Testis (tissue), 3 donors: ENCODE measurements around the gene WEE1. TPM values are rescaled to one million over a fixed set of nuclear protein-coding genes. Genes with fewer than 3 reads are reported as not detected.

Experiments
- DNase-seq: peaks from one replicate; pipeline ENCODE4 v3.0.0-alpha.2; 2019
- H3K27ac ChIP-seq, 2 donors: fragments of 200-600 bp; sonication (generic); one replicate each; pipeline ENCODE4 v1.5.1; 2019
- H3K27me3 ChIP-seq: fragments of 200-600 bp; sonication (generic); one replicate; pipeline ENCODE4 v1.5.1; 2019
- H3K36me3 ChIP-seq: fragments of 200-600 bp; sonication (generic); one replicate; pipeline ENCODE4 v1.5.1; 2017; ENCODE audit warnings: low read depth; ENCODE audit errors: missing control alignments
- H3K4me1 ChIP-seq: fragments of 200-600 bp; sonication (generic); one replicate; pipeline ENCODE4 v1.5.1; 2019
- H3K4me3 ChIP-seq, 2 donors: fragments of 200-600 bp; sonication (generic); one replicate each; pipeline ENCODE4 v1.5.1; 2017 to 2019
- H3K9me3 ChIP-seq: fragments of 200-600 bp; sonication (generic); one replicate; pipeline ENCODE4 v1.5.1; 2017
- POLR2A ChIP-seq: fragments of 450-650 bp; IDR thresholded peaks from one replicate; pipeline ENCODE4 v1.6.1; 2017; ENCODE audit warnings: antibody characterized with exemption, mild to moderate bottlenecking, moderate library complexity
- WGBS, 2 donors: methylation state at CpG; one replicate each; pipeline ENCODE4 v1.1.5; 2018; 5-methylcytosine and 5-hydroxymethylcytosine counted together
- intact Hi-C: fragments of 100-400 bp; cut with DNase I; formaldehyde crosslinking; loops from one replicate; pipeline ENCODE4 v1.15.1; 2023; ENCODE audit warnings: low total_unique reads
- polyA plus RNA-seq: library from polyadenylated mRNA; stranded (reverse); fragments of 350-450 nt; fragmentation: Illumina TruSeq; extraction: RNeasy Lipid Tissue Mini Kit (QIAGEN cat#74804); gene quantifications from one replicate; pipeline ENCODE4 v1.2.3, GENCODE V29; 2014; ENCODE audit warnings: low read depth, low replicate concordance; ENCODE audit not compliant: insufficient read depth
- total RNA-seq, 2 donors: library from RNA; depleted of rRNA; stranded (reverse); fragments of >200 nt; gene quantifications; one replicate each; pipeline ENCODE4 v1.2.3, GENCODE V29; 2016
- TF ChIP-seq, protein P1 (sequence below), 3 experiments: fragments of 450-650 bp in 2 of 3; fragments of 200-600 bp in 1 of 3; sonication (generic) in 1 of 3; IDR thresholded peaks; one replicate each; pipeline ENCODE4 v1.5.1; 2016 to 2019; ENCODE audit warnings: antibody characterized with exemption in 3 of 3, mild to moderate bottlenecking in 2 of 3, moderate library complexity in 1 of 3

WEE1 gene
- total and polyA plus RNA-seq, 3 donors from 2014 or later, result 34.3 to 100 (median 59.8) TPM

DNA sequence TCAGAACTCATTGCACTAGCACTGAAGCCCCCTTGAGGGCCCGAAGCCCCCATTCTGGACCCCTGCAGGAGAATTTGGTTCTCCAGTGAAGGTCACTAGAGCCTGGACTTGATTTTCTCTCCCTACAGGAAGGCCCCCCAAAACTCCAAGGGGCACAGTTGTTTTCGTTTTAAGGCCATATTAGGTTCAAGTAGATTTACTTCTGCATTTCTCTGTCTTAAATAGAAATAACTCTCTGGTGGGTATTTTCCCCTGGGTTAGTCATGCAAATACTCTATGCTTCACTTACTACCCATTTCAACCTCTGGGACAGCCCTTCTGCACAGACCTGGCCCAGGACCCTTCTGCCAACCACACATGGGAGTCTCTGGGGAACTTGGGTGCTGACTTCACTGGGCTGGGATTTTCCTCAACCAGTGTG is 41.6 kb downstream of the WEE1 start:
- 66 to 67% methylated on average over 2 of the region's 2 CpGs for WGBS, 2 donors
- intact Hi-C loops, result no loop called here
- Histone ChIP-seq H3K4me1 (peaks cover 5% of the 10 kb centered on the region), H3K36me3 (no peaks in the 10 kb centered on the region), H3K9me3 (no peaks in the 10 kb centered on the region), H3K4me3 (no peak overlapping the region), H3K27ac (peak overlapping the region in 1 of 2 donors; percentile 97), H3K27me3 (no peaks in the 10 kb centered on the region)
- TF ChIP-seq, protein P1, sequence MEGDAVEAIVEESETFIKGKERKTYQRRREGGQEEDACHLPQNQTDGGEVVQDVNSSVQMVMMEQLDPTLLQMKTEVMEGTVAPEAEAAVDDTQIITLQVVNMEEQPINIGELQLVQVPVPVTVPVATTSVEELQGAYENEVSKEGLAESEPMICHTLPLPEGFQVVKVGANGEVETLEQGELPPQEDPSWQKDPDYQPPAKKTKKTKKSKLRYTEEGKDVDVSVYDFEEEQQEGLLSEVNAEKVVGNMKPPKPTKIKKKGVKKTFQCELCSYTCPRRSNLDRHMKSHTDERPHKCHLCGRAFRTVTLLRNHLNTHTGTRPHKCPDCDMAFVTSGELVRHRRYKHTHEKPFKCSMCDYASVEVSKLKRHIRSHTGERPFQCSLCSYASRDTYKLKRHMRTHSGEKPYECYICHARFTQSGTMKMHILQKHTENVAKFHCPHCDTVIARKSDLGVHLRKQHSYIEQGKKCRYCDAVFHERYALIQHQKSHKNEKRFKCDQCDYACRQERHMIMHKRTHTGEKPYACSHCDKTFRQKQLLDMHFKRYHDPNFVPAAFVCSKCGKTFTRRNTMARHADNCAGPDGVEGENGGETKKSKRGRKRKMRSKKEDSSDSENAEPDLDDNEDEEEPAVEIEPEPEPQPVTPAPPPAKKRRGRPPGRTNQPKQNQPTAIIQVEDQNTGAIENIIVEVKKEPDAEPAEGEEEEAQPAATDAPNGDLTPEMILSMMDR (IDR thresholded peaks at IDR 0.05), result no peak
- TF ChIP-seq POLR2A, result no peak
- DNase-seq, result no peak

DNA sequence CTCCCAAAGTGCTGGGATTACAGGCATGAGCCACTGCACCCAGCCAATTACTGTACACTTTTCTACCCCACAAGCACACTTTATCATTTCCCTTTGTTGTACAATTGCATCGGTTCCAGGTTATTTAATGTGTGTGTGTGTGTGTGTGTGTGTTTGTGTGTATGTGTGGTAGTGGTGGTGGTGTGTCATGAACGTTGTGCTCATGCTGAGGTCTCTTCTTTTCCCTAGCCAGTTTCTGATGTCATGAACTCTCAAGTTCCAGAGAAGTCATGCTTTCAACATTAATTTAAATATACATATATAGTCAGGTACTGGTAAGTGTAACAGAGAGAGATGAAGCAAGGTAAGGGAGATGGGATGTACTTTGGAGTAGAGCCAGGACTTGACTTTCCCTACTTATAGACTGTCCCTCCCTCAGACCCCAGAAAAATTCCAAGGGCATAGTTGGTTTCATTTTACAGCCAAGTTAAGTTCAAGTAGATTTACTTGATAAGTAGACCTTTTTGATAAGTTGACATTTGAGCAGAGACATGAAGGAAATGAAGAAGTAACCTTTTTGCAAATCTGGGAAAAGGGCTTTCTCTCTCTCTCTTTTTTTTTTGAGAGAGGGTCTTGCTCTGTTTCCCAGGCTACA is 42.7 kb downstream of the WEE1 start:
- DNase-seq, result no peak

DNA sequence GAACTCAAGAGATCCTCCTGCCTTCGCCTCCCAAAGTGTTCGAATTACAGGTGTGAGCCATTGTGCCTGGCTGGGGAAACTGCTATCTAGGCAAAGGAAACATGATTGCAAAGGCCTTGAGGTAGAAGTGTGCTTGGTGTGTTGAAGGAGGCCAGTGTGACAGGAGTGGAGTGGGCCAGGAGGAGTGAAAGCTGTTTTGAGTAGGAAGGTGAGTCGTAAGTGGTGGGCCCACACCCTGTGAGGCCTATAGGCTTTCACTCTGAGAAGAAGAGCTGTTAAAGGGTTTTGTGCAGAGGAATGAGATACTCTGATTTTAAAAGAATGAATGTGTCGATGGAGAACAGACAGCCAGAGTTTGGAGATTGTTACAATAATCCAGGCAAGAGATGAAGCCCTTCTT is 43.4 kb downstream of the WEE1 start:
- TF ChIP-seq POLR2A, result no peak
- TF ChIP-seq, protein P1 (IDR thresholded peaks at IDR 0.05), result no peak
- Histone ChIP-seq H3K4me3 (no peak overlapping the region), H3K27ac (no peak overlapping the region), H3K9me3 (no peaks in the 10 kb centered on the region), H3K4me1 (peaks cover 5% of the 10 kb centered on the region), H3K27me3 (no peaks in the 10 kb centered on the region), H3K36me3 (no peaks in the 10 kb centered on the region)
- intact Hi-C loops, result no loop called here
- no peak for DNase-seq
- WGBS, 2 donors, result 91 to 95% methylated on average over 4 of the region's 4 CpGs

More for the DNA sequence above, 42.7 kb downstream of the WEE1 start:
- 79 to 82% methylated on average over 2 of the region's 2 CpGs for WGBS, 2 donors
- Histone ChIP-seq H3K27ac (no peak overlapping the region), H3K4me3 (no peak overlapping the region), H3K4me1 (peaks cover 5% of the 10 kb centered on the region), H3K27me3 (no peaks in the 10 kb centered on the region), H3K9me3 (no peaks in the 10 kb centered on the region), H3K36me3 (no peaks in the 10 kb centered on the region)
- no peak for TF ChIP-seq POLR2A
- TF ChIP-seq, protein P1 (IDR thresholded peaks at IDR 0.05), result no peak
- intact Hi-C loops, result no loop called here

DNA sequence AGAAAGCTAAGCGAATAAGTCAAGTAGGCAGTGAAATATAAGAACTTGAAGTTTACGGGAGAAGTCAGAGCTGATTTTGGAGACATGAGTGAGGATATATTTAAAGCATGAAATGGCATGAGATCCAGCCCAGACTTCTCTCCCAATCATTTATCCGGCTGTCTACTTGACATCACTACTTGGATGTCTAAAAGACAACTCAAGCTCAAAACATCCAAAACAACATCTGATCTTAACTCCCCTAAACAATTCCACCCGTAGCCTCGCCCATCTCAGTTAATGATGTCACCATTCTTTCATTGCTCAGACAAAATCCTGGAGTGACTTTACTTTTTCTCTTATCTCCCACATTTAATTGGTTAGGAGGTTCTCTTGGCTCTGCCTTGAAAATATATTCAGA is 44.5 kb downstream of the WEE1 start:
- H3K27ac ChIP-seq, result no peak overlapping the region
- H3K9me3 ChIP-seq, result no peaks in the 10 kb centered on the region
- H3K27me3 ChIP-seq, result no peaks in the 10 kb centered on the region
- H3K36me3 ChIP-seq, result no peaks in the 10 kb centered on the region
- 92 to 98% methylated on average over 5 of the region's 5 CpGs for WGBS, 2 donors
- no peak overlapping the region for H3K4me3 ChIP-seq
- H3K4me1 ChIP-seq, result no peaks in the 10 kb centered on the region
- TF ChIP-seq POLR2A, result no peak
- TF ChIP-seq, protein P1 (IDR thresholded peaks at IDR 0.05), result no peak
- no peak for DNase-seq
- intact Hi-C loops, result no loop called here

DNA sequence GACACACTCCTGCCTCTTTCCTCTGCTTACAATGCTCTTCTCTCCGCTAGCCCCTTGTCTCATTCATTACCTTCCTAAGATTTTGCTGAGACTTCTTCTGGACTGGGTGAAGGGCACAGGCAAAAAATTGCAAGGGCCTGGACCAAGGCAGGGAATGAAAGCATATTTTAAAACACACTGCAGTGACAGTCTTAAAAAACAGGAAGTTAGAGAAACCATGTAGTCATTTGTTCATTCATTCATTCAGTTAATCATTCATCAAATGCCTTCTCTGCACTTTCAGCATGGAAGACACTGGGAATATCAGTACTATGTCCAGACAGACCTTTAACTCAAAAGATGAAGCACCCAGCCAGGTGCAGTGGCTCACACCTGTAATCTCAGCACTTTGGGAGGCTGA is 45.5 kb downstream of the WEE1 start:
- H3K27ac ChIP-seq, result no peak overlapping the region
- no peaks in the 10 kb centered on the region for H3K36me3 ChIP-seq
- no peaks in the 10 kb centered on the region for H3K4me1 ChIP-seq
- no peak overlapping the region for H3K4me3 ChIP-seq
- intact Hi-C loops, result no loop called here
- no peaks in the 10 kb centered on the region for H3K9me3 ChIP-seq
- DNase-seq, result no peak
- no peaks in the 10 kb centered on the region for H3K27me3 ChIP-seq
- WGBS, 2 donors, result 96 to 100% methylated on average over 1 of the region's 1 CpG
- TF ChIP-seq, protein P1 (IDR thresholded peaks at IDR 0.05), result no peak
- no peak for TF ChIP-seq POLR2A
